Activated CD4-positive, alpha-beta T cell treated with anti-CD3 and anti-CD28 coated beads for 24 hours (primary cell): ENCODE results near the gene LAMA2.

Experiments
- DNase-seq, 2 donors: peaks; one replicate each; pipeline ENCODE4 v3.0.0-alpha.2; 2020; ENCODE audit warnings: low read depth in 2 of 2

LAMA2 gene

GRCh38 chr6:129264480-129265045 is 381.6 kb downstream of the LAMA2 start:
- DNase-seq, result no peak

- no peak for DNase-seq
These were observed 384.1 kb downstream of the LAMA2 start for GRCh38 chr6:129267028-129267427.

DNA sequence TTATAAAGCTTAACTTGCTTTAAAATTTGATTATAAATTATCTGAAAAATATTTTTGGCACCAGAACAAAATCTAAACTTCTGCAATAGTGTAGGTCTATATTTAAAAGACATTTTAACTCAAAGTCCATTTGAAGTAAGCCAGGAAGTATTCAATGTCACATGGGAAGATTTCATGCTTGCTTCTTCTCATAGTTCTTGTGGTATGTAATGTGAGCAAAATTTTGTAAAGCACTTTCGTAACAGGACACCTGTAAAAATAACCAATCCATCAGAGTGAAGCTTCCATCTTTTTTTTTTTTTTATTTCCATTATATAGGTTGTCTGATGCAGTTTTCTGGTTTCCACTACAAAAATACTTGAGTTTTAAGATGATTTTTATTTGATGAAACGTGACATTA is 386.1 kb downstream of the LAMA2 start:
- no peak for DNase-seq

DNA sequence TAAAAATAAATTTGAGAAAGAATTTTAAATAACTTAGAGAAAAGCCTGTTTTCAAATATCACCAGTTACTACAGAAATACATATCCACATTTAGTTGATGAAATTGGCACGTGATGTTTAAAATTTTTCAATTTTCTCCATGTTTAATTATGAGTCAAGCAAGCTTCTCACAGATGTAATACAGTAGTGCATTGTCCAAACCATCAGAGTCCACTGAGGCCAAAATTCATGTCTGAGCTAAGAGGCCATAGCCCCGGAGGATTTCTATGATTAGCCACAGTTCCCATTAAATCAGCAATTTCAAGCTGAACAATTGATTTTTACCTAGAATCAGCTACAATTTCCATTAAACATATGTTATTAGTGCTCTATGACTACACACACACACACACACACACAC is 387.0 kb downstream of the LAMA2 start:
- DNase-seq, result no peak

DNA sequence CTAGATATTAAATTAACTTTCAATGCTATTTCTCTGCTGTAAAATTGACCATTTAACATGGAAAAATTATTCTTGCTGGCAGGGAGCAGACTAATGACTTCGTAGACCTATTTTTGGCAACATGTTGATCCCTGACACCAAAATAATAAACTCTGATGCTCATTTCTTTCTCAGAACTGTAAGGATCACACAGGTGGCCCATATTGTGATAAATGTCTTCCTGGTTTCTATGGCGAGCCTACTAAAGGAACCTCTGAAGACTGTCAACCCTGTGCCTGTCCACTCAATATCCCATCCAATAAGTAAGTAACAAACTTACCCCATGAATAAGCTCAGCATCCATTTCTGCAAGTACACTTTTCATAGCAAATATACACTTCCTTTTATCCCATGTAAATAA is 387.5 kb downstream of the LAMA2 start:
- DNase-seq, result no peak

DNA sequence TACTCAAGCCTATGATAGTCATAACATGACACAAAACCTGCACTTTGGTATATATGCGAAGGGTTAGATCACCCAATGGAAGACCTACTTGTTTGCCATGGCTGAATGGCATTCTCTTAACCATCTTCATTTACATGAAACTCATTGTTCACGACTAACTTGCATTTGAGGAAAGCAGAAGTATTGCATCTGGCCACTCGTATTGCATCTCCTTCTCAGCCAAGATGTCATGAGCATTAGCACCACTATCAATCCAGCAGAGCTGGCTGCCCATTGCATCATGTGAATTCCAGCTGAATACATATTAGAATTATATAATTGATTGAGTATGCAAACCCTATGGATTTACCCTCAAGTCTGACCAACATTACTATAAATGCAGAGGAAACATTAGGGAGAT is 390.2 kb downstream of the LAMA2 start:
- no peak for DNase-seq

GRCh38 chr6:129276461-129276860 is 393.5 kb downstream of the LAMA2 start:
- DNase-seq, result no peak

GRCh38 chr6:129276986-129277385 is 394.0 kb downstream of the LAMA2 start:
- no peak for DNase-seq

GRCh38 chr6:129279343-129280292 is 396.7 kb downstream of the LAMA2 start:
- no peak for DNase-seq

- DNase-seq, result no peak
These were observed 397.3 kb downstream of the LAMA2 start for GRCh38 chr6:129280293-129280644.

DNA sequence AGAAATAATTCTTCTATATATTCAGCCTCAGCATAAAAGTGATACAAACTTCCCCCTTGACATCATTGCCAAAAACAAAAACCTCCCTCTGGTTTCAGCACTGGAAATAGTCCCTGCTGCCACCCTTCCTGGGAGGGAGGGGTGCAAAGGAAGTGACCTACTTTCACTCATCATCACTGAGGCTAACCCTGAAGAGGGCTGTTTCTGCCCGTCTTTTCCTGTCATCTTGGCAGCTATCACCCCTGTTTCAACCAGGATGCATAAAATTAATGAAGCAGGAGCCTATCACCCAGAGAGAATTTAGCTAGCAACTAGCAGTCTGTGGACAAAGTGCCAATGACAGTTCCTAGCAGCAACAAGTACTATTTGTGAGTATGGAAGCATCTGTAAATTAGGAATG is 397.8 kb downstream of the LAMA2 start:
- DNase-seq, result no peak

- DNase-seq, result no peak
These were observed 398.3 kb downstream of the LAMA2 start for GRCh38 chr6:129281168-129281796.

- no peak for DNase-seq
These were observed 399.1 kb downstream of the LAMA2 start for GRCh38 chr6:129282019-129282418.

DNA sequence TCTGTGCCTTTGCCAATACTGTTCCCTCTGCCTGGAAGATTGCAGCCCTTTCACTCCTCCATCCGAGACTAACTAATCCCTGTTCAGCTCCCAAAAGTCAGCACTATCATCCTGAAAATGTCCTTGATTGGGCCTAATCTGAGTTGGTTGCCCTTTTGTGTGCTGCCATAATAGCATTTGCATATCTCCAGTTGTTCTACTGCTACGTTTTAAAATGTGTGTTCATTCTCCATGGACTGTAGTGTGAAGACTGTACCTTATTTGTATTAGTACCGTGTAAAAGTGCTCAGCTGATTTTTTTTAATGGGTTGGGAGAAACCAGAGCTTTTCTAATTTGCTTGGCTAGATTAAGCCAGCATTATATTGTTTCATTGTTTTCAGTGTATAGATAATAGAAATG is 401.3 kb downstream of the LAMA2 start:
- DNase-seq, result no peak

GRCh38 chr6:129287231-129288177 is 404.6 kb downstream of the LAMA2 start:
- DNase-seq, result no peak

DNA sequence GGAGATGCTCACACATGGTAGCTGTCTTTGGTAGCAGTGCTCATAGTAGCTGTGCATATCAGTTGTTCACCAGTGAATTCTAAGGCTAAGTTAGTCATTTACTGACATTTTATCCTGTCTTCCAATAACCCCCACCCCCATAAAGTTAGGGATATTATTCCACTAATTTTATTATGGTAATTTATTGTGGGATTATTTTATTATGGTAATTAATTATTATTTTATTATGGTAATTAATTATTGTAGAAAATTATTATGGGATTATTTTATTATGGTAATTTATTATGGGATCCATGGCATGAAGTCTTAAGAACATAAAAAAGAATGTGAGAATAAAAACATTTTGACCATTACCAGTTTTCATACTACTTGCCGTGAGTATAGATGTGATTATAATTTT is 406.5 kb downstream of the LAMA2 start:
- DNase-seq, result no peak

GRCh38 chr6:129292836-129293235 is 409.9 kb downstream of the LAMA2 start:
- no peak for DNase-seq

GRCh38 chr6:129297592-129297991 is 414.7 kb downstream of the LAMA2 start:
- no peak for DNase-seq

DNA sequence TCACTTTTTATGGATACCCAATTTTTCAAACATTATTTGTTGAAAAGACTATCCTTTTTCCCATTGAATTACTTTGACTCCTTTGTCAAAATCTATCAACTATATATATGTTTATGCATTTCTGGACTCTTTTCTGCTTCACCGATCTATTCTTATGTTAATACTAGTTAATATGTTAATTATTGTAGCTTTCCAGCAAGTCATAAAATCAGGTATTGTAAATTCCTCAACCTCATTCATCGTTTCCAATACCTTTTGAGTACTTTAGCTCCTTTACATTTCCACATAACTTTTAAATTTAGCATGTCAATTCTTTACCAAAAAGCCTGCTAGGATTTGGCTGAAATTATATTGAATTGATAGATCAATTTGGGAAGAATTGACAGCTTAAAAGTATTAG is 419.7 kb downstream of the LAMA2 start:
- no peak for DNase-seq

DNA sequence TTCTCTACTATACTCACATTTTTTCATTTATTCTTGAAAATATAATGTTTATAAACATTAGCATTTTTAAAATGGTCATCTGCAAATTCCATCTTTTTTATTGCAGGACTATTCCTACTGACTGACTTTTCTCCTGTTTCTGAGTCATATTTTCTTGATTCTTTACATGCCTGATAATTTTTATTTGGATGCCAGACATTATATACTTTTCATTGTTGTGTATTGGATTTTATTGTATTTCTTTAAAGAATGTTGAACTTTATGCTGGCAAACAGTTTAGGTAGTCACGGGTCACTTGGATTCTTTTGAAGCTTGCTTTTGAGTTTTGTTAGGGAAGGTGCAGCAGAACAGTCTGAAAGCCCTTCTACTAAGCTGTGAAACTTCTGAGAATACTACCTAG is 423.9 kb downstream of the LAMA2 start:
- DNase-seq, result no peak

DNA sequence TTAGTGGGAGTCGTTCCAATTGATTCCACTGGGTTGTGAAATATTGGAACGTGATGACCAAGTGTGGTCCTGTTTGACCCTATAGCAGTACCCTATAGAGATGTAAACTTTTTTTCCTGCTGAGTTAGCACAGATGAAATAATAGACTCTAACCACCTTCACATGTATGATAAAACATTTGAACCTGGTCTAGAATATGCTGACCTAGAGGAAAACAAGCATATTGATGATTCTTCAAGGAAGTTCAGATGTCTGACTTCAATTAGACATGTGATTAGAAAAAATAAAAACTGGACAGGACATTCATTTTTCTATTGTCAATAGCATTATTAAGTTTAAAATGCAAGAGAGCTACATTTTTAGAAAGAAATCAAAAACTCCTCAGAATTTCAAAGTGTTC is 424.9 kb downstream of the LAMA2 start:
- no peak for DNase-seq

DNA sequence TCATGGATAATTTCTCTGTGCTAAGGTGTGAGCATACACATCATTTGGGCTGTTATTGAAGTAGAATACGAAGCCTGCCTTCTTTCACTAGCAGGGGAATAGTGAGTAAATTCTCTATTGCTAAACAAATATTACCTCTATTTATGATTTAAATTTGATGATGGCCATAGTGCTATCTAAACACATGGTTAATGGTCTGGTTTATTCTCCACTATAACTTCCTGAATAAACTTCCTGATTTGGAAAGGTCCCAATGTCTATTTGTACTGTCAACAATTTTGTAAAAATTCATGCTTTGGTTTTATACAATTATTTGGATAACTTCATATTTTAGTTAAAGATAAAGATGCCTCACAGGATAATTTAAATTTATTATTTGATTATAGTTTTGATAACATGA is 426.2 kb downstream of the LAMA2 start:
- DNase-seq, result no peak
